ENCODE results near the gene GTSE1. TPM values are rescaled to one million over a fixed set of nuclear protein-coding genes. Genes with fewer than 3 reads are reported as not detected.

Gene GTSE1
- total RNA-seq, 1 experiment from 2014 or later: 46.1 TPM

DNA sequence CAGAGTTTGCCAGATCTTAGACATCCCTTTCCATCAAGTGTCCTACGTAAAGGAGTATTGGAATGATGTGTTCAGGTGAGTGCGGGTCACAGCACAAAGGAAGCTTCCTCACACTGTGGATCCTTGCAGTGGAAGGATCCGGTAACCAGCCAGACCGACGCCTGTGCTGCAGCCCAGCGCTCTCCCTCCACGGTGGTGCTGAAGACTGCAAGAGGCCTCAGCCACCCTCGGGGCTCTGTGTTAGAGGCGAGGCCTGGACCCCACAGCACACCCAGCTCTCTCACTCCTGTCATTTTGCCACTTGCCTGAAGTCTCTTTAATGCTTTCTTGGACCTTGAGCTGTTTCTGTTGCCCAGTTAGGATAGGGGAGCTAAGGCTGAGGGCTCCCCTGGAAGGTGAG, 41.2 kb downstream of the GTSE1 start:
- intact Hi-C loops (cut with micrococcal nuclease): no loop called here
- CTCF ChIA-PET: no interaction called here
- peaks cover 62% of the 10 kb centered on the region for H3K79me2 ChIP-seq (ENCODE audit: insufficient read depth, low read length)

DNA sequence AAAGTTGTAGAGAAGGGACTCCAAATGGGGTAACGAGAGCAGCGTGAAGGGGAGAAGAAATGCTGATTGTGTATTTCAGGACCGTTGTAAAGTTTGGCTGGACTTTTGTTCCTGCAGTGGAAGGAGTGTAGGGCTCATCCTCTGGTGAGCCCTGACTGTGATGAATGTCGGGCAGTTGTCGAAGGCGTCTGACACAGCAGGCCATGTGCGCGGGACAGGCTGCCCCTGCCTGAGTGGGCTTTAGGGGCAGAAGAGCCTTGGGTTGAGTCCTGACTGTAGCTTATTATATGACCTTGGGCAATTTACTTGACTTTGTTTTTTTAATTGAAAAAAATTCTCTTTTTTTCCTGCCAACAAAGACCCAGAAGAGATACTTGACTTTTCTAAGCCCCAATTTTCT, 42.0 kb downstream of the GTSE1 start:
- ChIA-PET CTCF (no interaction called here), POLR2A (no interaction called here), RAD21 (ENCODE audit: low non-redundant PET in 1 of 2, low total read pairs in 2 of 2, uncharacterized antibody in 2 of 2, unreplicated experiment in 2 of 2) (no interaction called here)
- H3K27me3 ChIP-seq (ENCODE audit: insufficient read depth, low read length): no peaks in the 10 kb centered on the region
- H3K9me2 ChIP-seq (ENCODE audit: insufficient read depth): no peaks in the 10 kb centered on the region
- peaks cover 6 to 21% of the 10 kb centered on the region in 2 experiments; a peak in 3 of 4 replicates for H3K4me1 ChIP-seq (ENCODE audit: control insufficient read depth in 1 of 2, insufficient read depth in 2 of 2, low read length in 2 of 2)
- no peak overlapping the region for H2AFZ ChIP-seq (ENCODE audit: low read depth, low read length, poor library complexity, severe bottlenecking)
- TF ChIP-seq, protein P1, sequence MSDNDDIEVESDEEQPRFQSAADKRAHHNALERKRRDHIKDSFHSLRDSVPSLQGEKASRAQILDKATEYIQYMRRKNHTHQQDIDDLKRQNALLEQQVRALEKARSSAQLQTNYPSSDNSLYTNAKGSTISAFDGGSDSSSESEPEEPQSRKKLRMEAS (IDR thresholded peaks at IDR 0.05): no peak
- TF ChIP-seq EGR1 (IDR thresholded peaks at IDR 0.05; ENCODE audit: low read depth) (no peak), CBX3 (IDR thresholded peaks at IDR 0.05; ENCODE audit: low read depth) (no peak), TCF7L2 (IDR thresholded peaks at IDR 0.05; ENCODE audit: borderline replicate concordance, extremely low read depth, insufficient read depth, insufficient read length) (no peak), YY1 (IDR thresholded peaks at IDR 0.05; ENCODE audit: extremely low read depth, insufficient replicate concordance, low read depth, low read length) (no peak), RAD21 (IDR thresholded peaks at IDR 0.05; ENCODE audit: low read depth) (no peak), POLR2A (IDR thresholded peaks at IDR 0.05; ENCODE audit: borderline replicate concordance, extremely low read depth, insufficient read depth, insufficient read length) (no peak), FOSL1 (IDR thresholded peaks at IDR 0.05; ENCODE audit: low read depth) (no peak), SP1 (IDR thresholded peaks at IDR 0.05; ENCODE audit: low read depth) (no peak), CEBPB (IDR thresholded peaks at IDR 0.05; ENCODE audit: low read depth) (no peak), ZFX (IDR thresholded peaks at IDR 0.05) (no peak), SRF (IDR thresholded peaks at IDR 0.05; ENCODE audit: low read depth) (no peak), EZH2phosphoT487 (IDR thresholded peaks at IDR 0.05; ENCODE audit: borderline replicate concordance) (no peak)
- TF ChIP-seq, protein P2, sequence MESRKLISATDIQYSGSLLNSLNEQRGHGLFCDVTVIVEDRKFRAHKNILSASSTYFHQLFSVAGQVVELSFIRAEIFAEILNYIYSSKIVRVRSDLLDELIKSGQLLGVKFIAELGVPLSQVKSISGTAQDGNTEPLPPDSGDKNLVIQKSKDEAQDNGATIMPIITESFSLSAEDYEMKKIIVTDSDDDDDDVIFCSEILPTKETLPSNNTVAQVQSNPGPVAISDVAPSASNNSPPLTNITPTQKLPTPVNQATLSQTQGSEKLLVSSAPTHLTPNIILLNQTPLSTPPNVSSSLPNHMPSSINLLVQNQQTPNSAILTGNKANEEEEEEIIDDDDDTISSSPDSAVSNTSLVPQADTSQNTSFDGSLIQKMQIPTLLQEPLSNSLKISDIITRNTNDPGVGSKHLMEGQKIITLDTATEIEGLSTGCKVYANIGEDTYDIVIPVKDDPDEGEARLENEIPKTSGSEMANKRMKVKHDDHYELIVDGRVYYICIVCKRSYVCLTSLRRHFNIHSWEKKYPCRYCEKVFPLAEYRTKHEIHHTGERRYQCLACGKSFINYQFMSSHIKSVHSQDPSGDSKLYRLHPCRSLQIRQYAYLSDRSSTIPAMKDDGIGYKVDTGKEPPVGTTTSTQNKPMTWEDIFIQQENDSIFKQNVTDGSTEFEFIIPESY (IDR thresholded peaks at IDR 0.05; ENCODE audit: extremely low read depth, insufficient replicate concordance, low read length): no peak
- peaks cover 65% of the 10 kb centered on the region for H3K79me2 ChIP-seq (ENCODE audit: insufficient read depth, low read length)
- H3K9ac ChIP-seq (ENCODE audit: low read length): no peak overlapping the region
- H3K4me3 ChIP-seq (replicated peaks in 1 of 2; ENCODE audit: low read depth in 1 of 2, low read length in 2 of 2): no peak overlapping the region
- DNase-seq (ENCODE audit: low read depth, low spot score): no peak
- intact Hi-C loops (cut with micrococcal nuclease): no loop called here
- H4K20me1 ChIP-seq (ENCODE audit: insufficient read depth): no peaks in the 10 kb centered on the region
- BruUV-seq (replicated peaks): no TSS peak
- H3K27ac ChIP-seq (ENCODE audit: low read depth, low read length): no peak overlapping the region
- no peaks in the 10 kb centered on the region for H3K9me3 ChIP-seq (ENCODE audit: control insufficient read depth in 1 of 2, insufficient read depth in 1 of 2, low read depth in 1 of 2, low read length in 2 of 2)
- no peak for ATAC-seq
- peaks cover 45 to 55% of the 10 kb centered on the region in 2 experiments; a peak in 3 of 4 replicates for H3K36me3 ChIP-seq (ENCODE audit: control insufficient read depth in 1 of 2, insufficient read depth in 2 of 2, low read length in 2 of 2)
- no peak overlapping the region for H3K4me2 ChIP-seq (ENCODE audit: low read length)

More for the DNA sequence above, 41.2 kb downstream of the GTSE1 start:
- H3K9me2 ChIP-seq (ENCODE audit: insufficient read depth): no peaks in the 10 kb centered on the region
- TF ChIP-seq RAD21 (IDR thresholded peaks at IDR 0.05; ENCODE audit: low read depth) (no peak), EZH2phosphoT487 (IDR thresholded peaks at IDR 0.05; ENCODE audit: borderline replicate concordance) (no peak), POLR2A (IDR thresholded peaks at IDR 0.05; ENCODE audit: borderline replicate concordance, extremely low read depth, insufficient read depth, insufficient read length) (no peak), YY1 (IDR thresholded peaks at IDR 0.05; ENCODE audit: extremely low read depth, insufficient replicate concordance, low read depth, low read length) (no peak), FOSL1 (IDR thresholded peaks at IDR 0.05; ENCODE audit: low read depth) (no peak), ZFX (IDR thresholded peaks at IDR 0.05) (no peak), SP1 (IDR thresholded peaks at IDR 0.05; ENCODE audit: low read depth) (no peak), ZNF274 (IDR thresholded peaks at IDR 0.05; ENCODE audit: low read depth, low read length) (no peak), JUND (IDR thresholded peaks at IDR 0.05) (no peak), ELF1 (IDR thresholded peaks at IDR 0.05; ENCODE audit: borderline replicate concordance, low read depth) (no peak), SRF (IDR thresholded peaks at IDR 0.05; ENCODE audit: low read depth) (no peak)
- RAD21 ChIA-PET (ENCODE audit: low non-redundant PET in 1 of 2, low total read pairs in 2 of 2, uncharacterized antibody in 2 of 2, unreplicated experiment in 2 of 2): no interaction called here
- no peak overlapping the region for H3K9ac ChIP-seq (ENCODE audit: low read length)
- no peak overlapping the region for H3K27ac ChIP-seq (ENCODE audit: low read depth, low read length)
- H3K36me3 ChIP-seq (ENCODE audit: control insufficient read depth in 1 of 2, insufficient read depth in 2 of 2, low read length in 2 of 2): peaks cover 38 to 47% of the 10 kb centered on the region in 2 experiments; a peak in 3 of 4 replicates
- BruUV-seq (replicated peaks): no TSS peak
- H3K4me3 ChIP-seq (replicated peaks in 1 of 2; ENCODE audit: low read depth in 1 of 2, low read length in 2 of 2): no peak overlapping the region
- no peak overlapping the region for H2AFZ ChIP-seq (ENCODE audit: low read depth, low read length, poor library complexity, severe bottlenecking)
- no peaks in the 10 kb centered on the region for H4K20me1 ChIP-seq (ENCODE audit: insufficient read depth)
- no peak for DNase-seq (ENCODE audit: low read depth, low spot score)
- ATAC-seq: no peak
- no peaks in the 10 kb centered on the region for H3K9me3 ChIP-seq (ENCODE audit: control insufficient read depth in 1 of 2, insufficient read depth in 1 of 2, low read depth in 1 of 2, low read length in 2 of 2)
- POLR2A ChIA-PET: no interaction called here
- H3K4me2 ChIP-seq (ENCODE audit: low read length): no peak overlapping the region
- H3K27me3 ChIP-seq (ENCODE audit: insufficient read depth, low read length): no peaks in the 10 kb centered on the region
- peaks cover 6 to 21% of the 10 kb centered on the region in 2 experiments; a peak in 3 of 4 replicates for H3K4me1 ChIP-seq (ENCODE audit: control insufficient read depth in 1 of 2, insufficient read depth in 2 of 2, low read length in 2 of 2)
